GM18873 (cell line): Measurements from ENCODE around the gene POC5.
"Not testable (repeated sequence)": the region's sequence is repeated elsewhere in the genome, so short reads cannot be mapped to it uniquely, and the experiment has no call there.

Experiments used
- ATAC-seq: cut with Tn5 transposase; IDR thresholded peaks from one replicate; pipeline ENCODE4 v1.9.1; 2021; ENCODE audit warnings: mild to moderate bottlenecking, moderate library complexity, moderate number of reproducible peaks; ENCODE audit not compliant: unreplicated experiment, low FRiP score

Gene POC5, protein sequence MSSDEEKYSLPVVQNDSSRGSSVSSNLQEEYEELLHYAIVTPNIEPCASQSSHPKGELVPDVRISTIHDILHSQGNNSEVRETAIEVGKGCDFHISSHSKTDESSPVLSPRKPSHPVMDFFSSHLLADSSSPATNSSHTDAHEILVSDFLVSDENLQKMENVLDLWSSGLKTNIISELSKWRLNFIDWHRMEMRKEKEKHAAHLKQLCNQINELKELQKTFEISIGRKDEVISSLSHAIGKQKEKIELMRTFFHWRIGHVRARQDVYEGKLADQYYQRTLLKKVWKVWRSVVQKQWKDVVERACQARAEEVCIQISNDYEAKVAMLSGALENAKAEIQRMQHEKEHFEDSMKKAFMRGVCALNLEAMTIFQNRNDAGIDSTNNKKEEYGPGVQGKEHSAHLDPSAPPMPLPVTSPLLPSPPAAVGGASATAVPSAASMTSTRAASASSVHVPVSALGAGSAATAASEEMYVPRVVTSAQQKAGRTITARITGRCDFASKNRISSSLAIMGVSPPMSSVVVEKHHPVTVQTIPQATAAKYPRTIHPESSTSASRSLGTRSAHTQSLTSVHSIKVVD

DNA sequence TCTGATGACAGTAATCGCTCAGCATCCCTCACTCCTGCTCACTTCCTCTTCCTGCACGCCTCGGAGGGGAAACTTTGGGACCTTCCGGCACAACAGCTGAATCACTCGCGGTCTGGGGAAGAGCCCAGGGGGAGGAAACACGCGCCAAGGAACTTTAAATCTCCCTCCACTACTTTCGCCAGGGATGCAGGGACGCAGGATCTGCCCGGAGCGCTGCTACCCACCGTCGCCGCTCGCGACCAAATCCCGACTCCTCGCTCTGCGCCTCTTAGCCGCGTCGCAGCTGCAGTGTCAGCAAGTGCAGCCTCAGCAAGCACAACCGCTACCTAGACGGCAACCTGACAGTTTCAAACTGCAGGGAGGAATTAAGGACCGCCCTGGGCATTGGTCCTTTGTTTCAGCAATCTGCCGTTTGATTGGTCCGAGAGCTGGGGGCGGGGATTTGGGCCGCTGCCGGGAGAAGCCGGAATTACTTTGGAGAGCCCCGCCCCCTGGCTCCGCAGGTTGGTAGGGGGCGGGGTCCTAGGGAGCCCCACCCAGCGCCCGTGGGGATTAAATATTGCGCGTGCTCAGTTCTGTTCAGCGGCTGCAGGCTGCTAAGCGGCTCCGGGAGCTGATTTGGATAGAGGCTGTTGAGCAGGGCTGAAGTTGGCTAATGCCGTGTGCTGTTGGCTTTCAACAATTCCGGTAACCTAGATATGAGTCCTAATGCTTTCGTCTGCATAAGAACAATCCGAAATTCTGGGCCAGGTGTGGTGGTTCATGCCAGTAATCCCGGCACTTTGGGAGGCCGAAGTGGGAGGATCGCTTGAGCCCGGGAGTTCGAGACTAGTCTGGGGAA, at the start of gene POC5:
POC5 (minus strand) TSS at position 356 of the 841 bp plus-strand sequence. CDS start 4,500 bp downstream, outside the sequence.
- ATAC-seq = peak; percentile 93

DNA sequence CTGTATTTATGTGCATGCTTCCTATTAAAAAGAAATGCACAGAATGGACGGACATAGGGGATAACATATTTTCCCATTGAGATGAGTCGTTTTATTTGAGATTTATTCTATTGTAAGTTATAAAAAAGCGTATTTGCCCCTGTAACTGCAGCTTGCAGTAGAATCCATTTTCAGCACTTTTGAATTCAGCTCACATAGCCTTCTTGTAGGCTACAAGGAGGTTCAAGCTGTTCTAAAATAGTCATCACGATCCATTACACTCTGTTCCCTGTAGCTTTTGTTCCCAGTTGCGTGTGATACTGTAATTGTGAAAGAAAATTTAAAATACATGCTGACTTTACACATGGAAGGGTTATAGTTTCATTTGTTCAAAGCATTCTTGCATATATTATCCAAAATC, 40.9 kb upstream of the POC5 start:
- ATAC-seq = no peak

DNA sequence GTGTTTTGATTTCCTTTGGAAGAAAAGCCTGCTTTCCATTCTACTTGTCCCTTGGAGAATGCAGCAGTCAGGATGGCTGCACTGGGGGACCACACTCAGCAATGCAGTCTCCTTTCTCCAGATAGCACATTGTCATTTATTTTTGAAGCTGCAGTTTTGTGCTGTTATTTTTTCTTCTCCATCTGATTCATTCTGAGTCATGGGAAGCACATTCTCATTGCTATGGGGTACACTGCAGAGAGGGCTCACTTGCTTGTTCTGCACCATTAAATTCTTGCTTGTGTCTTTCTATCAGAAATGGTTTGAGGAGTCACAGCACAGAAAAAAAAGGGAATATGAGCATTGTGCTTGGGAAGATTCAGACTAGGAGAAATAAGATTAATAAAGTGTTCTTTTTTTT, 39.7 kb upstream of the POC5 start:
- no peak for ATAC-seq

DNA sequence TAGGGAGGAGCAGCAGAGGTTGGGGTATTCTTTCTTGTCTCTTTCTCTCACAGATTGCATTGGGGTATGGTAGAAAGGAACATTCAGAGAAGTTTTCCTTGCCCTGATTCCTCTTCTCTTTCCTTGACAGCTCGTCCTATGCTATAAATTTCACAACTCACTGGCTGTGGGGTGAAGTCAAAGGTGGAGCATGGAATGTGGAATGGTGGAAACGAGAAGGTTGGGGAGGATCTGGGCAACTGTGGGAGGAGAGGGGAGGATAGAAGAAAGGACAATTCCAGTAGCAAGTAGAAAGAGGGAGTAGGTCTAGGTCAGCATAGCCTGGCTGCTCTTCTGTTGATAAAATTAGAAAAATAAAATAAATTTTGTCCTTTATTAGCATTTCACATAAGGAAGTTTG, 39.0 kb upstream of the POC5 start:
- ATAC-seq = no peak

DNA sequence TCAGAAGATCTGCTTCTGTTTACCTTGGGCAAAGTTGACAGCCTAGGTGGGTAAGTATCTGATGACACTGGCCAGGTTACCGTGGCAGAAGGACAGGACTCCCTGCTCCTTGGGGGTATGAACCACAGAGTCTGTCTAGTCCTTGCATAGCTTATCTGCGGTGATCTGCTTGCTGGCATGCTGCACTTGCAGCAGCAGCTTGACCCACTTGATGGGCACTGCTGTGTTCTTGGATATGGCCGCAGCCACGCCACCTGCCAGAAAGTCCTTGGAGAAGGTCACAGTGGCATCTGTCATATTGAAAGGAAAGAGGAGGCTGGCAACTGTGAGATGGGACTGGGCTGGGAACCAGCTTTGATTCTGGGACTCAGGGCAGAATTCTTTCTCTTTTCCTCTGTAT, 35.9 kb upstream of the POC5 start:
- no peak for ATAC-seq

DNA sequence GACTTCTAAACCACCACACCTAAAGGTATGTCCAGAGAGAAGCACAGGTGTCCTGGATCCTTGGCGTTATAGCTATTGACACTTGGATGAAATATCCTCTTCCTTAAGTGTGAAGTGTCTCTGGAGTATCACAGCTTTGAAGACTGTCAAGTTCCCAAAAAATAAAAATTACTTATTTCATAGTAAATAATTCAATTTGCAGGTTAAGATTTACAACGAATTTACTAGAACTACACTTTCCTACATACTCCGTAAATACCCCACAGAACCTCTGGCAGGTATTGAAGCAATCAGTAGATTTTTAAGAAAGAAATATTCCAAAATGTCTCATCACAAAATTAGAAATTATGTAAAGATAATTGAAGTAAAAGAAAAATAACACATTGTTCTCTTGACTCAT, 27.1 kb upstream of the POC5 start:
- no peak for ATAC-seq

DNA sequence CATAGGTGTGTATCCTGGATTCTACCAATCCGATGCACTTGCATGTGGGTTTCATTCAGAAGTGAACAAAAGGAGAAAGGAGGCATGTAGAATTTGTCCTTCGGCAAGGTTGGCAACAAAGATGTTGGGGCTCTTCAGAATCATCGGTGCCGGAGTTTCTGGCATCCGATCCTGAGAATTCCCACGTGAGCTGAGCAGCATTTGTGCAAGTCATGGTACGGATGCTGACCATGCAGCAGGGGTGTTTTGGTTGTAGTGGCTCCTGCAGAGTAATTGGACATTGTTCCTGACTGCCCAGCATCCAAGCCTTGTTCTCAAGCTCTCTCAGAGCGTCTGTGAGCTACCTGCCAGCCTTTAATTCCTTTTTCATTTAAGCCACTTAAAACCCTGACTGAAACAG, 19.0 kb upstream of the POC5 start:
- no peak for ATAC-seq

DNA sequence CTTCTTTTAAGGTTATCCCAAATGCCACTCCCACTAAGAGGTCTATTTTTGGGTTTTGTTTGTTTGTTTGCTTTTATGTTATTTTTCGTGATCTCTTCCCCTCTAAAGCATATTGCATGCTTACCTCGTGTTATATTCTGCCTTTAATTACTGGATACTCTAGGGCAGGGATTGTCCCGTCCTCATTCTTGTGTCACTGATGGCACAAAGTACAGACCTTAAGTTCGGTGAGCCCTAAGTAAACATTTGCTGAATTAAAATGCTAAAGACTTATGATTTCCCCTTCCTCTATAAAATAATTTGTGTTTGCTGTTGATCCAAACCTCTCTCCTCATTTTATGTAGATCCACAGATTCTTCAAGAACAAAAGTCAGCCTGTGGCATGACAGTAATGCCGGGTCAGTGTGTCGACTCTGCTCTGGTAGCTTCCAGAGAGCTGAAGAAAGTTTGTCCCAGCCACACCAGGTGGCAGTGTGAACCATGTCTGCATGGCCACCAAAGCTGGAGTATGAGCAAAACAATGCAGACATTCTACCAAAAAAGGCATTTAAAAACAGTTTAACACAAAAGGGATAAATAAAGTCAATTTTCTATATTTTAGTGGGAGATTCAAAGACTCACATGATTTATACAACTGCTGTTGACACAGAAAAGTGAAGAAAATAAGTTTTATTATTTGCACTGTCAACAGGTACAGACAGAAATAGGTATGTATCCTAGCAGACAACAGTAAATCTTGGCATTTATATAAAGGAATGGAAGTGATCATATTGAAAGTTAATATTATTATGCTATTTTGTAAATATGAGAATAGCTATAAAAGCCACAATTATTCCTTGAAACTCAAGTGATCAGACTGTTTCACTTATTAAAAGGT, 17.9 kb upstream of the POC5 start:
- no peak for ATAC-seq

DNA sequence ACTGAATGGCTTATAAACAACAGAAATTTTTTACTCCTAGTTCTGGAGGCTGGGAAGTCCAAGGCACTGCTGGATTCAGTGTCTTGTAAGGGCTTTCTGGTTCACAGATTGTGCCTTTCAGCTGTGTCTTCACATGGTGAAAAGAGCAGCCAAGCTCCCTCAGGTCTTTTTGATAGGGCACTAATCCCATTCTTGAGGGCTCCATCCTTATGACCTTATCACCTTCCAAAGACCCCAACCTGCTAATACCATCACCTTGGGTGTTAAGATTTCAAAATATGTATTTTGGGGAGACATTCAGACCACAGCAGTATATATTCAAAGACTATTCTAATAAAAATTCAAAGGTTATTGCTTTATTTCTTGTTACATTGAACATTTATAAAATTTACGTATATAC, 16.5 kb upstream of the POC5 start:
- no peak for ATAC-seq

DNA sequence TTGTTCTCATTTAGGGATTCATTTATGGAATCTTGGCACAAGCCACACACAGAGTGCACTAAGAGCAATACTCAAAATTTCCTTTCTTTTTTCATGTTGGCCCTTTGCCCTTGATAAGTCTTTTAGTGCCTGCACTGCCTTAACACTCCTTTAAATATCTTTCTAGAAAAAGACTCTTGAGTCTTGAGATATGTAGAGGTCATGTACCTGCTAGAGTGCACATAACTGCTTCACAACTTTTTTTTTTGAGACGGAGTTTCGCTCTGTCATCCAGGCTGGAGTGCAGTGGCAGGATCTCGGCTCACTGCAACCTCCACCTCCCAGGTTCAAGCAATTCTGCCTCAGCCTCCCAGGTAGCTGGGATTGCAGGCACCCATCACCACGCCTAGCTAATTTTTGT, 14.3 kb upstream of the POC5 start:
- not testable (repeated sequence) for ATAC-seq

DNA sequence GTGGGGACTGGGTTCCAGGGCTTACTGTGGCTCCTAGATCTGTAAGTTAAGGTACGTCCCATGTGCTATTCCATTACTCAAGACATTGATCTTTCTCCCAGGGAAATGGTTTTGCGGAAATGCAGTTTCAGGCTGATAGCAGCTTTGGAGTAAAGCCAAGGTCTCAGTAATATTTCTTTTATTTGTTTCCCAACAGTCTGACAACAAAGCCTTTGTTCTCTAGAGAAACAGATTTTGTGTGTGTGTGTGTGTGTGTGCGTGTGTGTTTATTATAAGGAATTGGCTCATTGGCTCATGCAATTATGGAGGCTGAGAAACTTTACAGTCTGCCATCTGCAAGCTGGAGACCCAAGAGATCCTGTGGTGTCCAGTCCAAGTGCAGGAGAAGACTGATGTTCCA, 12.1 kb upstream of the POC5 start:
- ATAC-seq = no peak

DNA sequence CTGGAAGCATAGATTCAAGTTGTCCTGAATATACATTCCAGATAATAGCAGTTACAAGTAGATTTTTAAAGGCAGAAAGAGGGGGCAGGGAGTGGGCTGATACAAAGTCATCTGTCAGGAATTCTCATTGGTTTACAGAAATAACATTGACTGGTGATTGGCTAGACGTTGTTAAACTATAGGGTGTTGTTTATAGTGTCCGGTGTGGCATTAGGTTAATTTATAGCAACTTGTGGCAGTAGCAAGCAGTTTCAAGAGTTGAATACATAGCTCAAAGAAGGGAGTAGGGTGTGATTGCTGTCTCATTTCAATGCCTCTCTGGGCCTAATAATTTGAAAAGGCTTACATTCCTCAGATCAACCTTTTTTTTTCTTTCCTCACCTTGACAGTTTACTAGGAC, 10.7 kb upstream of the POC5 start:
- ATAC-seq = no peak

DNA sequence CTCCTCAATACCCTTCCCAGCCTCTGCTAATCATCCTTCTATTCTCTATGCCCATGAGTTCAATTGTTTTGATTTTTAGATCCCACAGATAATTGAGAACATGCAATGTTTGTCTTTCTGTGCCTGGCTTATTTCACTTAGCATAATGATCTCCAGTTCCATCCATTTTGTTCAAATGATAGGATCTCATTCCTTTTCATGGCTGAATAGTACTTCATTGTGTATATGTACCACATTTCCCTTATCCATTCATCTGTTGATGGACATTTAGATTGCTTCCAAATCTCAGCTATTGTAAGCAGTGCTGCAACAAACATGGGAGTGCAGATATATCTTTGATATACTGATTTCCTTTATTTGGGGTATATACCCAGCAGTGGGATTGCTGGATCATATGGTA, 9.0 kb upstream of the POC5 start:
- ATAC-seq = not testable (repeated sequence)

DNA sequence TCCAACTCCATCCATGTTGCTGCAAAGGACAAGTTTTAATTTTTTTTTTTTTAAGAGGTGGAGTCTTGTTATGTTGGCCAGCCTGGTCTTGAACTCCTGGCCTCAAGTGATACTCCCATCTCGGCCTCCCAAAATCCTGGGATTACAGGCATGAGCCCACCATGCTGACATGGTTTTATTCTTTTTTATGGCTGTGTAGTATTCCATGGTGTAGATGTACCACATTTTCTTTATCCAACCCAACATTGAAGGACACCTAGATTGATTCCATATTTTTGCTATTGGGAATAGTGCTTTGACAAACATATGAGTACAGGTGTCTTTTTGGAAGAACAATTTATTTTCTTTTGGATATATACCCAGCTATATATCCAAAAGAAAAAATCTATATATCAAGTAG, 6.1 kb upstream of the POC5 start:
- ATAC-seq = no peak

DNA sequence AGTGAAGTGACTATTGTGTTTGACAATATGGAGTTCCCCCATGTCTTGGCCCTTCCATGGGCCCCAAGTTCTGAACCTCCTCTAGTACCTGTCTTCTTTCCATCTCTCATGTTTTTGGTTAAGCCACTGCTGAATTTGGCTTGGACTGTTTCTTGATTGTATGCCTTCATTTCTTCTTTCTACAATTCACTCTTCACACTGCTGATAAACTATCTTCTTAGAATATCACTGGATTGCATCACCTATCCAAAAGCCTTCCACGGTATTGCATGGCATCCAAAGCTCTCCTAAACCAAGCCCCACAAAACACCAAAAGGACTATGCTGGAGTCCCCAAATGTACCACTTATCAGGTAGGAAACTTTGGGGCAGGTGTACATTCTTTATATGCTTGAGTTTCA, 4.3 kb upstream of the POC5 start:
- ATAC-seq = no peak

DNA sequence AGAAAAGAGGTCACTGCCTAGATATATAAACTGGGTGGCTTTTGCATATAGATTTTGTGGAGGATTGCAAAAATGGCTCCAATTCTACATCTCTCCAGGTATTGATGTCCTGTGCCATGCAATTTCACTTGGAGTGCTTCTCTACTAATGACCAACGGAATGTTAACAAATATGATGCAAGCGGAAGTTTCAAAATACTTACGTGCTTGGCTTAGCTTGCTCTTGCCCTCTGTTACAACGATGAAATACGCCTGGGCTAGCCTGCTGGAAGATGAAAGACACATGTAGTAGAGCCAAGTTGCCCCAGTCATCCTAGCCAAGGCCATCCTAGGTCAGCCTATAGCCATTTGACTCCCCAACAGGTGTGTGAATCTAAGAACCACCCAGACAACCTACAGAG, 3.6 kb upstream of the POC5 start:
- no peak for ATAC-seq

DNA sequence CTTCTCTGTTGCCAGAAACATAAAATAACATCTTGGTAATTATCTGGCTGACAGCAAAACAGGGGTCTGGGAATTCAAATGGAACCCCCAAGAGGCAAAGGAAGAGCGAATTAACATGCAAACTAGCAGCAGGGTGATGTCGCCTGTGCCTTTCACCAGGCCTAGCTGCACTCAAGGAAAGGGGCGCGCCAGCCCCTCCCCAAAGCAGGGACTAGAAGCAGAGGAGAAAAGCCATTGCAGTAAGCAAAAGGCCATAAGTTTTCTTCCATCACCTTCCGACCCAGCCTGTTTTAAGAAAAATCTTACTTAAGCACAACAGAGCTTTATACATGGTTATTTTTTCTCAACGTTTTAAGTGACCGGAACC, 539 bp downstream of the POC5 start:
- peak; percentile 13 for ATAC-seq

DNA sequence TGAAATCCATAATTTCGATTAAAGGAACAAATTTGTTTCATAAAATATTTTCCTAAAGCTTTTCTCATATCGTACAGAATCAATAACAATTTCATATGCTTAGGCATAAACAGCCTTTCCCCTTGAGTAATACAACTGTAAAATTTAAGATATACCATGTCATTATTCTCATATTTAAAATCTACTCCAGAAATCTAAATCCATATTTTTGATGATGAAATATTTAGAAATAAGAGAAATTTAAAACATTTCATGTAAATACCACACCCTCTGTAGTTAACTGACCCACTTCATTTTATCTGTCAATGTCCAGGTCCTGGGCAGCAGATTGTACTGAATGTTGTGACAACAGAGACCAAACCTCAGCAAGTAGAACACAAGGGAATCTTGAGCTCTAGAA, 5.1 kb downstream of the POC5 start:
- no peak for ATAC-seq

DNA sequence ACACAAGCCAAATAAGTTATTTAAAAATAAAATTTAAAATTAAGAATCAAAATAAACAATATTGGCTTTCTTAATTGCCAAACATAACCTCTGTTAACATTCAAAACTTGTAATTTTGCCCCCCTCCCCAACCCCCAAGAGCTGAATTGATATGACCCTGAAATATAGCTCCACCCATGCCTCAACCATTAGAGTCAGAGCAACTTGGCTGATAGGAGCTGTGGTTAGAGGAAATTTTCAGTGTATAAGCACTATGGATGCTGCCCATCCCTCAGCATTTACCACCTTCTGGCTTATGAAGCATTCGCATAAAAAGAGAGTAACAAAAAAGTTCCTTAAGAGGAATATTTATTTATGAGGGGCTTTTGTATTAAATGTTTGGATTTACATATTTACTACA, 6.1 kb downstream of the POC5 start:
- no peak for ATAC-seq

DNA sequence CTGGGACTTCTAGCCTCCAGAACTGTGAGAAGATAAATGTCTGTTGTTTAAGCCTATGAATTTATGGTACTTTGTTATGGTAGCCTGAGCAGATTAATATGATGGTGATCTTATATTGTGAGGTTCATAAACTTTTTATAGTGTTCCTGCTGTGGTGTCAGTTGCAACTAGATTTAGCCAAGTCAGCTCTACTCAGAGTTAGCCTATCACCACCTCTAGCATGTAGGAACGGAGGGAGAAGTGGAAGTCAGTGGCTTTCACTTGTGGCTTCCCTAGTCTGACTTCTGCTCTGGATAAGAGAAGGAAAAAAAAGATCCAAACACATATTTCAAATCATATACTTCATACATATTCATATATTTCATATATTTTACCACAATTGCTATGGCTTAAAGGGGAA, 6.6 kb downstream of the POC5 start:
- no peak for ATAC-seq
